PC-9 (cell line): ENCODE data around the gene NTS. TPM values are rescaled to one million over a fixed set of nuclear protein-coding genes. Genes with fewer than 3 reads are reported as not detected.
A peak's percentile ranks its signal among the peaks of the same experiment; 100 is the strongest.

ENCODE experiments used
- BruUV-seq: library from RNA; stranded (reverse); fragments of 400-500 nt; replicated peaks from 2 replicates; lab custom pipeline; 2021; lab: Mats Ljungman, UMichigan
- CTCF ChIA-PET: fragments of 300-600 bp; sonication (Branson Sonifier 250); formaldehyde crosslinking; loops from one replicate; lab custom pipeline; 2022; ENCODE audit warnings: antibody characterized with exemption; lab: Charles Lee
- POLR2A ChIA-PET: fragments of 300-600 bp; sonication (Branson Sonifier 250); formaldehyde crosslinking; loops from one replicate; lab custom pipeline; 2022; ENCODE audit warnings: antibody characterized with exemption; ENCODE audit not compliant: unreplicated experiment; lab: Charles Lee
- DNase-seq, 2 experiments: peaks; one replicate each; pipeline versions ENCODE4 v3.0.0 to v3.0.0-alpha.2; 2015 to 2022; ENCODE audit warnings: mixed read lengths in 1 of 2
- H2AFZ ChIP-seq: fragments of 200-600 bp; sonication (generic); 2 replicates; pipeline ENCODE4 v1.8.1; 2017; ENCODE audit warnings: antibody characterized with exemption
- H3F3A ChIP-seq: fragments of 200-600 bp; sonication (generic); 2 replicates; pipeline ENCODE4 v1.8.1; 2017; ENCODE audit warnings: antibody characterized with exemption, mild to moderate bottlenecking, low read depth; ENCODE audit not compliant: insufficient read depth
- H3K27ac ChIP-seq: fragments of 200-600 bp; sonication (generic); 2 replicates; pipeline ENCODE4 v1.6.1; 2016; ENCODE audit warnings: mixed run types
- H3K27me3 ChIP-seq: fragments of 200-600 bp; sonication (generic); 2 replicates; pipeline ENCODE4 v1.6.1; 2016; ENCODE audit warnings: low read depth, mixed run types; ENCODE audit not compliant: insufficient read depth
- H3K36me3 ChIP-seq: fragments of 200-600 bp; sonication (generic); 2 replicates; pipeline ENCODE4 v1.6.1; 2016; ENCODE audit warnings: low read depth, mixed run types
- H3K4me1 ChIP-seq: fragments of 200-600 bp; sonication (generic); replicated peaks from 2 replicates; pipeline ENCODE4 v1.6.1; 2016; ENCODE audit warnings: mixed run types; ENCODE audit not compliant: insufficient read depth
- H3K4me2 ChIP-seq: fragments of 200-600 bp; sonication (generic); 2 replicates; pipeline ENCODE4 v1.6.1; 2017; ENCODE audit warnings: mixed run types
- H3K4me3 ChIP-seq: fragments of 200-600 bp; sonication (generic); 2 replicates; pipeline ENCODE4 v1.6.1; 2016; ENCODE audit warnings: mixed run types
- H3K79me2 ChIP-seq: fragments of 200-600 bp; sonication (generic); 2 replicates; pipeline ENCODE4 v1.6.1; 2017; ENCODE audit warnings: low read depth, mixed run types
- H3K9me2 ChIP-seq: fragments of 200-600 bp; sonication (generic); 2 replicates; pipeline ENCODE4 v1.8.1; 2017; ENCODE audit warnings: mild to moderate bottlenecking; ENCODE audit not compliant: insufficient read depth
- H3K9me3 ChIP-seq: fragments of 200-600 bp; sonication (generic); 2 replicates; pipeline ENCODE4 v1.8.1; 2016; ENCODE audit warnings: low read depth; ENCODE audit not compliant: insufficient read depth
- H4K20me1 ChIP-seq: fragments of 200-600 bp; sonication (generic); 2 replicates; pipeline ENCODE4 v1.8.1; 2017; ENCODE audit not compliant: insufficient read depth
- EZH2 ChIP-seq: fragments of 200-600 bp; sonication (generic); IDR thresholded peaks from 2 replicates; pipeline ENCODE4 v1.8.0; 2017; ENCODE audit warnings: antibody characterized with exemption, low read depth
- intact Hi-C: fragments of 100-400 bp; cut with micrococcal nuclease; formaldehyde crosslinking; loops from one replicate; pipeline ENCODE4 v1.10.0; 2022; ENCODE audit not compliant: unreplicated experiment
- total RNA-seq: library from RNA; stranded (reverse); gene quantifications from 2 replicates; pipeline ENCODE4 v1.2.3, GENCODE V29; 2021
- TF ChIP-seq, protein P1 (sequence below): fragments of 200-600 bp; sonication (generic); conservative IDR thresholded peaks from 2 replicates; pipeline ENCODE4 v1.6.1; 2017; ENCODE audit warnings: mixed run types, antibody characterized with exemption, mild to moderate bottlenecking, moderate library complexity

NTS gene
- total RNA-seq, 1 experiment from 2014 or later = not detected

GRCh38 chr12:85894653-85895052 is 20.6 kb downstream of the NTS start:
- Histone ChIP-seq H3K4me3 (no peak overlapping the region), H2AFZ (no peak overlapping the region), H3K9me3 (no peaks in the 10 kb centered on the region), H3K9me2 (no peaks in the 10 kb centered on the region), H3K36me3 (no peaks in the 10 kb centered on the region), H4K20me1 (no peaks in the 10 kb centered on the region), H3F3A (no peaks in the 10 kb centered on the region), H3K4me1 (no peaks in the 10 kb centered on the region), H3K79me2 (no peaks in the 10 kb centered on the region), H3K4me2 (no peak overlapping the region), H3K27me3 (no peaks in the 10 kb centered on the region), H3K27ac (no peak overlapping the region)
- ChIA-PET POLR2A (no interaction called here), CTCF (no interaction called here)
- intact Hi-C loops = no loop called here
- no peak for DNase-seq
- no TSS peak for BruUV-seq
- TF ChIP-seq, protein P1, sequence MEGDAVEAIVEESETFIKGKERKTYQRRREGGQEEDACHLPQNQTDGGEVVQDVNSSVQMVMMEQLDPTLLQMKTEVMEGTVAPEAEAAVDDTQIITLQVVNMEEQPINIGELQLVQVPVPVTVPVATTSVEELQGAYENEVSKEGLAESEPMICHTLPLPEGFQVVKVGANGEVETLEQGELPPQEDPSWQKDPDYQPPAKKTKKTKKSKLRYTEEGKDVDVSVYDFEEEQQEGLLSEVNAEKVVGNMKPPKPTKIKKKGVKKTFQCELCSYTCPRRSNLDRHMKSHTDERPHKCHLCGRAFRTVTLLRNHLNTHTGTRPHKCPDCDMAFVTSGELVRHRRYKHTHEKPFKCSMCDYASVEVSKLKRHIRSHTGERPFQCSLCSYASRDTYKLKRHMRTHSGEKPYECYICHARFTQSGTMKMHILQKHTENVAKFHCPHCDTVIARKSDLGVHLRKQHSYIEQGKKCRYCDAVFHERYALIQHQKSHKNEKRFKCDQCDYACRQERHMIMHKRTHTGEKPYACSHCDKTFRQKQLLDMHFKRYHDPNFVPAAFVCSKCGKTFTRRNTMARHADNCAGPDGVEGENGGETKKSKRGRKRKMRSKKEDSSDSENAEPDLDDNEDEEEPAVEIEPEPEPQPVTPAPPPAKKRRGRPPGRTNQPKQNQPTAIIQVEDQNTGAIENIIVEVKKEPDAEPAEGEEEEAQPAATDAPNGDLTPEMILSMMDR = no peak
- no peak for TF ChIP-seq EZH2

DNA sequence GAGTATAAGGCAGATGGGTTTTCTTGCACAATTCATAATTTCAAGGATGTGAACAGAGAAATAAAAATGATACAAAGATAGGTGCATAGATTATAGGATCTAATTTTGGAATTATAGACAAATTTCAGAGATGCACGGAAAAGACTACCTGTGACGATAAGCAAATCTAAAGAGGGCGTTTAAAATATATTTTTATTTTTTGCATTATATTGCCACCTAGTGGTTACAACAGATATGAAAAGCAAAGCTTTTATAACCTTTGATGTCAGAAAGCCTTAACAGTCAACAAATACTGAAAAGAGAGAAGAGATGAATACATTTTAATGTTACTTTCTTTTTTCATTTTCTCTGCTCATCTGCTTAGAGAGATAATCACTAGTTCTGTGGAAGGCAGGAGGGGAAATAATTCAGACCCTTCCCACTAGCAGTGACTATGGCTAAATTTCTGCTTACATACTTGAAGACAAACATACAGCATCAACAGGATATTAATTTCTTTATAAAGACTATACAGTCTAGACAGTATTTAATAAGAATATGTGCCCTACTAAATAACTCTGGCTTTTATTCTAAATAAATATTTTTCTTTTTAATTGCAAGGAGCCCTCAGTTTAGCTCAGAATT is 46.3 kb downstream of the NTS start:
- CTCF ChIA-PET = interaction anchor here (0.6 kb wide), 1 partner anchor 452 kb away, joined by 3 read pairs; no protein-coding TSS in a partner anchor
- no peak overlapping the region for H2AFZ ChIP-seq
- no peaks in the 10 kb centered on the region for H3K9me2 ChIP-seq
- peak overlapping the region; percentile 24; the same call in 1 of the 2 replicates for H3K4me2 ChIP-seq
- intact Hi-C loops = loop anchor here (2.0 to 10.0 kb wide), 5 partner anchors 452 to 1924 kb away; no protein-coding TSS in a partner anchor
- no peak for DNase-seq
- no peaks in the 10 kb centered on the region for H4K20me1 ChIP-seq
- no peak for TF ChIP-seq EZH2
- TF ChIP-seq, protein P1 = peak; percentile 77
- no peaks in the 10 kb centered on the region for H3K9me3 ChIP-seq
- H3K79me2 ChIP-seq = no peaks in the 10 kb centered on the region
- no peak overlapping the region for H3K27ac ChIP-seq
- H3K4me3 ChIP-seq = no peak overlapping the region
- no peaks in the 10 kb centered on the region for H3K36me3 ChIP-seq
- BruUV-seq = no TSS peak
- no peaks in the 10 kb centered on the region for H3K4me1 ChIP-seq
- POLR2A ChIA-PET = no interaction called here
- no peaks in the 10 kb centered on the region for H3F3A ChIP-seq
- no peaks in the 10 kb centered on the region for H3K27me3 ChIP-seq

DNA sequence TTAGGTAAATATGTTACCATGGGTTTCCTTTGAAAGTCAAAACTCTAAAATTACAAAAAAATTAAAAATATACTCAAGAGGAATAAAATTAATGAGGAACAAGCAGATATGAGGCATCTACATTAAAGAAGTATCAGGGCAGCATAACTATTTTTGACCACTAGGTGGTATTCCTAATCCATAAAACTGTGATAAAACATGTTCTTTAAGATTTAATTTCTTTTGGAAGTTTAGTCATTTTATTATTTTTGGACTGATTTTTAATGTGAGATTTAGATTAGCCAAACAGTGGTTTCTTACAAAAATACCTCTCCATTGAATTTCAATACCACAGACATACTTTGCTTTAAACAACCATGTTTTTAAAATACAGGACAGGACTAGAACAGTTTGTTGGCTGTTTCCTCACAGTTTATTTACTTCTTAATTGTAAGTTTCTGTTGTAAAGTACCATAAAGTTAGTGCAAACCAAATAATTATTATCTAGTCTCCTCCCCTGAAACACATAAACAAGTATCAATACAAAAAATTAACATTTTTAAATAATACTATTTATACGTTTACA is 49.8 kb downstream of the NTS start:
- ChIA-PET POLR2A (no interaction called here), CTCF (interaction anchor here (0.6 kb wide), 1 partner anchor 431 kb away, joined by 5 read pairs; no protein-coding TSS in a partner anchor)
- no peaks in the 10 kb centered on the region for H3K27me3 ChIP-seq
- H3K36me3 ChIP-seq = no peaks in the 10 kb centered on the region
- H3K27ac ChIP-seq = no peak overlapping the region
- H2AFZ ChIP-seq = no peak overlapping the region
- H4K20me1 ChIP-seq = no peaks in the 10 kb centered on the region
- no peak overlapping the region for H3K4me2 ChIP-seq
- H3K79me2 ChIP-seq = no peaks in the 10 kb centered on the region
- H3K4me1 ChIP-seq = no peaks in the 10 kb centered on the region
- no TSS peak for BruUV-seq
- H3K4me3 ChIP-seq = no peak overlapping the region
- no peaks in the 10 kb centered on the region for H3K9me3 ChIP-seq
- no peak for DNase-seq
- H3F3A ChIP-seq = no peaks in the 10 kb centered on the region
- TF ChIP-seq, protein P1 = peak; percentile 78
- TF ChIP-seq EZH2 = no peak
- no peaks in the 10 kb centered on the region for H3K9me2 ChIP-seq
- intact Hi-C loops = loop anchor here (5.0 to 10.0 kb wide), 4 partner anchors 767 to 1921 kb away; no protein-coding TSS in a partner anchor
